ENCODE measurements around the gene SNF8. TPM values are rescaled to one million over a fixed set of nuclear protein-coding genes. Genes with fewer than 3 reads are reported as not detected.

SNF8 gene
- total and polyA plus RNA-seq, 2 donors (not counting 1 experiment from before 2014, with no cell fraction given), result 84.2 to 109 TPM

- no peak for TF ChIP-seq EZH2 (IDR thresholded peaks at IDR 0.05; ENCODE audit: low read length, missing control alignments)
- Histone ChIP-seq H3K27me3 (ENCODE audit: control insufficient read depth, insufficient read depth, low read length) (no peaks in the 10 kb centered on the region), H4K20me1 (ENCODE audit: control insufficient read depth, extremely low read depth, insufficient read depth, low read length) (peaks cover under 1% of the 10 kb centered on the region), H3K4me1 (ENCODE audit: control insufficient read depth, extremely low read depth, insufficient read depth, low read length) (no peaks in the 10 kb centered on the region), H3K4me2 (ENCODE audit: extremely low read depth, insufficient read depth, low read length) (no peak overlapping the region), H3K36me3 (ENCODE audit: control insufficient read depth, insufficient read depth, low read length) (no peaks in the 10 kb centered on the region), H3K27ac (ENCODE audit: insufficient read depth, low read length) (no peak overlapping the region), H2AFZ (ENCODE audit: low read length) (no peak overlapping the region), H3K9me3 (ENCODE audit: control insufficient read depth, insufficient read depth, low read depth, low read length) (no peaks in the 10 kb centered on the region), H3K79me2 (ENCODE audit: control insufficient read depth, insufficient read depth, low read length) (peaks cover 8% of the 10 kb centered on the region), H3K9ac (ENCODE audit: insufficient read depth, low read length) (no peak overlapping the region), H3K4me3 (replicated peaks in 1 of 4; ENCODE audit: control extremely low read depth in 1 of 4, insufficient read depth in 1 of 4, low read depth in 3 of 4, low read length in 4 of 4) (no peak overlapping the region)
- no peak for DNase-seq (ENCODE audit: low read depth in 2 of 2)
These were observed 40.2 kb downstream of the SNF8 start for GRCh38 chr17:48904428-48904827.

GRCh38 chr17:48903401-48903800 is 41.2 kb downstream of the SNF8 start:
- H3K4me2 ChIP-seq (ENCODE audit: extremely low read depth, insufficient read depth, low read length), result no peak overlapping the region
- TF ChIP-seq EZH2 (IDR thresholded peaks at IDR 0.05; ENCODE audit: low read length, missing control alignments) (no peak), CTCF (conservative IDR thresholded peaks at IDR 0.05 in 1 of 2, IDR thresholded peaks at IDR 0.05 in 1 of 2; ENCODE audit: low read depth in 1 of 2, low read length in 2 of 2) (no peak)
- no peaks in the 10 kb centered on the region for H3K4me1 ChIP-seq (ENCODE audit: control insufficient read depth, extremely low read depth, insufficient read depth, low read length)
- no peak for DNase-seq (ENCODE audit: low read depth in 2 of 2)
- no peaks in the 10 kb centered on the region for H3K36me3 ChIP-seq (ENCODE audit: control insufficient read depth, insufficient read depth, low read length)
- no peak overlapping the region for H3K9ac ChIP-seq (ENCODE audit: insufficient read depth, low read length)
- H3K79me2 ChIP-seq (ENCODE audit: control insufficient read depth, insufficient read depth, low read length), result peaks cover 2% of the 10 kb centered on the region
- no peak overlapping the region for H2AFZ ChIP-seq (ENCODE audit: low read length)
- H4K20me1 ChIP-seq (ENCODE audit: control insufficient read depth, extremely low read depth, insufficient read depth, low read length), result no peaks in the 10 kb centered on the region
- H3K27me3 ChIP-seq (ENCODE audit: control insufficient read depth, insufficient read depth, low read length), result no peaks in the 10 kb centered on the region
- no peak overlapping the region for H3K27ac ChIP-seq (ENCODE audit: insufficient read depth, low read length)
- no peaks in the 10 kb centered on the region for H3K9me3 ChIP-seq (ENCODE audit: control insufficient read depth, insufficient read depth, low read depth, low read length)
- H3K4me3 ChIP-seq (replicated peaks in 1 of 4; ENCODE audit: control extremely low read depth in 1 of 4, insufficient read depth in 1 of 4, low read depth in 3 of 4, low read length in 4 of 4), result no peak overlapping the region

GRCh38 chr17:48901241-48901640 is 43.4 kb downstream of the SNF8 start:
- H3K9ac ChIP-seq (ENCODE audit: insufficient read depth, low read length), result no peak overlapping the region
- no peak for DNase-seq (ENCODE audit: low read depth in 2 of 2)
- H3K27me3 ChIP-seq (ENCODE audit: control insufficient read depth, insufficient read depth, low read length), result no peaks in the 10 kb centered on the region
- no peak overlapping the region for H3K4me3 ChIP-seq (replicated peaks in 1 of 4; ENCODE audit: control extremely low read depth in 1 of 4, insufficient read depth in 1 of 4, low read depth in 3 of 4, low read length in 4 of 4)
- no peaks in the 10 kb centered on the region for H3K79me2 ChIP-seq (ENCODE audit: control insufficient read depth, insufficient read depth, low read length)
- no peak overlapping the region for H3K4me2 ChIP-seq (ENCODE audit: extremely low read depth, insufficient read depth, low read length)
- TF ChIP-seq EZH2 (IDR thresholded peaks at IDR 0.05; ENCODE audit: low read length, missing control alignments) (no peak), CTCF (conservative IDR thresholded peaks at IDR 0.05 in 1 of 2, IDR thresholded peaks at IDR 0.05 in 1 of 2; ENCODE audit: low read depth in 1 of 2, low read length in 2 of 2) (no peak)
- H3K36me3 ChIP-seq (ENCODE audit: control insufficient read depth, insufficient read depth, low read length), result no peaks in the 10 kb centered on the region
- no peak overlapping the region for H2AFZ ChIP-seq (ENCODE audit: low read length)
- H3K27ac ChIP-seq (ENCODE audit: insufficient read depth, low read length), result no peak overlapping the region
- H3K9me3 ChIP-seq (ENCODE audit: control insufficient read depth, insufficient read depth, low read depth, low read length), result no peaks in the 10 kb centered on the region
- no peaks in the 10 kb centered on the region for H3K4me1 ChIP-seq (ENCODE audit: control insufficient read depth, extremely low read depth, insufficient read depth, low read length)
- no peaks in the 10 kb centered on the region for H4K20me1 ChIP-seq (ENCODE audit: control insufficient read depth, extremely low read depth, insufficient read depth, low read length)
